ENCODE results near the gene TCOF1.

The TCOF1 gene

DNA sequence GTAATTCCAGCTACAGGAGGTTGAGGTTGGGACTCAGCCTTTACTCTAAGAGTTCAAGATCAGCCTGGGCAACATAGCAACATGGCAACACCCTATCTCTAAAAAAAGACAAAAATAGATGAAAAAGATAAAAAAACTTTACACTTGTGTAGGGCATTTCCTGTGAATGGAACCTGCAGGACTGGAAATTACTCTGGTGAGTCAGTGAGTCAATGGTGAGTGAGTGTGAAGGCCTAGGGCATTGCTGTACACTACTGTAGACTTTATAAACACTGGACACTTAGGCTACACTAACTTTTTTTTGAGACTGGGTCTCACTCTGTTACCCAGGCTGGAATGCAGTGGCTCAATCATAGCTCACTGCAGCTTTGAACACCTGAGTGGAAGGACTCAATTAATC, 35.3 kb upstream of the TCOF1 start:
- TF ChIP-seq, protein P1, sequence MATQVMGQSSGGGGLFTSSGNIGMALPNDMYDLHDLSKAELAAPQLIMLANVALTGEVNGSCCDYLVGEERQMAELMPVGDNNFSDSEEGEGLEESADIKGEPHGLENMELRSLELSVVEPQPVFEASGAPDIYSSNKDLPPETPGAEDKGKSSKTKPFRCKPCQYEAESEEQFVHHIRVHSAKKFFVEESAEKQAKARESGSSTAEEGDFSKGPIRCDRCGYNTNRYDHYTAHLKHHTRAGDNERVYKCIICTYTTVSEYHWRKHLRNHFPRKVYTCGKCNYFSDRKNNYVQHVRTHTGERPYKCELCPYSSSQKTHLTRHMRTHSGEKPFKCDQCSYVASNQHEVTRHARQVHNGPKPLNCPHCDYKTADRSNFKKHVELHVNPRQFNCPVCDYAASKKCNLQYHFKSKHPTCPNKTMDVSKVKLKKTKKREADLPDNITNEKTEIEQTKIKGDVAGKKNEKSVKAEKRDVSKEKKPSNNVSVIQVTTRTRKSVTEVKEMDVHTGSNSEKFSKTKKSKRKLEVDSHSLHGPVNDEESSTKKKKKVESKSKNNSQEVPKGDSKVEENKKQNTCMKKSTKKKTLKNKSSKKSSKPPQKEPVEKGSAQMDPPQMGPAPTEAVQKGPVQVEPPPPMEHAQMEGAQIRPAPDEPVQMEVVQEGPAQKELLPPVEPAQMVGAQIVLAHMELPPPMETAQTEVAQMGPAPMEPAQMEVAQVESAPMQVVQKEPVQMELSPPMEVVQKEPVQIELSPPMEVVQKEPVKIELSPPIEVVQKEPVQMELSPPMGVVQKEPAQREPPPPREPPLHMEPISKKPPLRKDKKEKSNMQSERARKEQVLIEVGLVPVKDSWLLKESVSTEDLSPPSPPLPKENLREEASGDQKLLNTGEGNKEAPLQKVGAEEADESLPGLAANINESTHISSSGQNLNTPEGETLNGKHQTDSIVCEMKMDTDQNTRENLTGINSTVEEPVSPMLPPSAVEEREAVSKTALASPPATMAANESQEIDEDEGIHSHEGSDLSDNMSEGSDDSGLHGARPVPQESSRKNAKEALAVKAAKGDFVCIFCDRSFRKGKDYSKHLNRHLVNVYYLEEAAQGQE (IDR thresholded peaks at IDR 0.05; ENCODE audit: insufficient replicate concordance, low read depth): no peak
- TF ChIP-seq GABPA (IDR thresholded peaks at IDR 0.05; ENCODE audit: low read depth): no peak
- no peak overlapping the region for H3K27ac ChIP-seq (replicated peaks)
- H3K27me3 ChIP-seq (ENCODE audit: insufficient read depth, poor library complexity, severe bottlenecking): no peaks in the 10 kb centered on the region
- no peak overlapping the region for H3K4me3 ChIP-seq (replicated peaks; ENCODE audit: insufficient read depth, low read length)
- no peak for DNase-seq (ENCODE audit: low read depth in 1 of 2, low spot score in 1 of 2)

DNA sequence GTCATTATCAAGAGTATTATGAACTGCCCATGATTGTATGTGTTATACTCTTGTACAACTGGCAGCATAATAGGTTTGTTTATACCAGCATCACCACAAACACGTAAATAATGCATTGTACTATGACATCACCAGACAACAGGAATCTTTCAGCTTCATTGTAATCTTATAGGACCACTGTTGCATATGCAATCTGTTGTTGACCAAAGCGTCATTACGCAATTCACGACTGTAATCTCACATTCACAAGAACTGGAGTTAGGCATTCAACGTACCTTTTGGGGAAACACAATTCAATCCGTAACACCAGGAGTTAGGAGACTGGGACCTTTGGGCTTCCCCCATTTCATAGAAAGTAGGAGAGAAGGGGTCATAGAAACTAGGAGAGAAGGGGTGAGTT, 34.4 kb upstream of the TCOF1 start:
- no peak overlapping the region for H3K27ac ChIP-seq (replicated peaks)
- H3K4me3 ChIP-seq (replicated peaks; ENCODE audit: insufficient read depth, low read length): no peak overlapping the region
- H3K27me3 ChIP-seq (ENCODE audit: insufficient read depth, poor library complexity, severe bottlenecking): no peaks in the 10 kb centered on the region
- TF ChIP-seq POLR2AphosphoS5 (IDR thresholded peaks at IDR 0.05; ENCODE audit: low read depth): no peak
- TF ChIP-seq GABPA (IDR thresholded peaks at IDR 0.05; ENCODE audit: low read depth): no peak
- TF ChIP-seq, protein P1 (IDR thresholded peaks at IDR 0.05; ENCODE audit: insufficient replicate concordance, low read depth): no peak
- no peak for TF ChIP-seq SPI1 (IDR thresholded peaks at IDR 0.05; ENCODE audit: borderline replicate concordance, low read depth)
- TF ChIP-seq, protein P2, sequence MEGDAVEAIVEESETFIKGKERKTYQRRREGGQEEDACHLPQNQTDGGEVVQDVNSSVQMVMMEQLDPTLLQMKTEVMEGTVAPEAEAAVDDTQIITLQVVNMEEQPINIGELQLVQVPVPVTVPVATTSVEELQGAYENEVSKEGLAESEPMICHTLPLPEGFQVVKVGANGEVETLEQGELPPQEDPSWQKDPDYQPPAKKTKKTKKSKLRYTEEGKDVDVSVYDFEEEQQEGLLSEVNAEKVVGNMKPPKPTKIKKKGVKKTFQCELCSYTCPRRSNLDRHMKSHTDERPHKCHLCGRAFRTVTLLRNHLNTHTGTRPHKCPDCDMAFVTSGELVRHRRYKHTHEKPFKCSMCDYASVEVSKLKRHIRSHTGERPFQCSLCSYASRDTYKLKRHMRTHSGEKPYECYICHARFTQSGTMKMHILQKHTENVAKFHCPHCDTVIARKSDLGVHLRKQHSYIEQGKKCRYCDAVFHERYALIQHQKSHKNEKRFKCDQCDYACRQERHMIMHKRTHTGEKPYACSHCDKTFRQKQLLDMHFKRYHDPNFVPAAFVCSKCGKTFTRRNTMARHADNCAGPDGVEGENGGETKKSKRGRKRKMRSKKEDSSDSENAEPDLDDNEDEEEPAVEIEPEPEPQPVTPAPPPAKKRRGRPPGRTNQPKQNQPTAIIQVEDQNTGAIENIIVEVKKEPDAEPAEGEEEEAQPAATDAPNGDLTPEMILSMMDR (IDR thresholded peaks at IDR 0.05; ENCODE audit: insufficient read depth, low read length): no peak
- DNase-seq (ENCODE audit: low read depth in 1 of 2, low spot score in 1 of 2): no peak

DNA sequence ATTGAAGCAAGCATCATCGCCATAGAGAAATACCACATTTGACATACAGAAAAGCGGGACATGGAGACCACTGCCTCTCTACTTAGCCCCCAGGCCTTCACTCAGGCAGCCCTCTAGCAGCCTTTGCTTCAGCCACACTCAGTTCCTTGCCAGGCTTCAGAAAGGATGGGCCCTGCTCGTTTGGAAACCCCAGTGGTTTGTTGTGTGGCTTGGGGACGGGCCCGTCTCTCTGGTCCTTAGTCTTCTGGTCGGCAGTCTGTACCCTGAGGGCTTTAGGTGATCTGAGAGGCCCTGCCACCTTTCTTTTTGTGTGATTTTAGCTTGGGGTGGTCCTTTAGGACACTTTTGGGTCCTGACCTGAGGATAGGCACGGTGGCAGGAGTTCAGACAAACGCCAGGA, 33.7 kb upstream of the TCOF1 start:
- no peak overlapping the region for H3K4me3 ChIP-seq (replicated peaks; ENCODE audit: insufficient read depth, low read length)
- no peaks in the 10 kb centered on the region for H3K27me3 ChIP-seq (ENCODE audit: insufficient read depth, poor library complexity, severe bottlenecking)
- no peak overlapping the region for H3K27ac ChIP-seq (replicated peaks)
- TF ChIP-seq, protein P2 (IDR thresholded peaks at IDR 0.05; ENCODE audit: insufficient read depth, low read length): no peak
- TF ChIP-seq, protein P1 (IDR thresholded peaks at IDR 0.05; ENCODE audit: insufficient replicate concordance, low read depth): no peak
- TF ChIP-seq POLR2AphosphoS5 (IDR thresholded peaks at IDR 0.05; ENCODE audit: low read depth) (no peak), GABPA (IDR thresholded peaks at IDR 0.05; ENCODE audit: low read depth) (no peak), SPI1 (IDR thresholded peaks at IDR 0.05; ENCODE audit: borderline replicate concordance, low read depth) (no peak)
- no peak for DNase-seq (ENCODE audit: low read depth in 1 of 2, low spot score in 1 of 2)

DNA sequence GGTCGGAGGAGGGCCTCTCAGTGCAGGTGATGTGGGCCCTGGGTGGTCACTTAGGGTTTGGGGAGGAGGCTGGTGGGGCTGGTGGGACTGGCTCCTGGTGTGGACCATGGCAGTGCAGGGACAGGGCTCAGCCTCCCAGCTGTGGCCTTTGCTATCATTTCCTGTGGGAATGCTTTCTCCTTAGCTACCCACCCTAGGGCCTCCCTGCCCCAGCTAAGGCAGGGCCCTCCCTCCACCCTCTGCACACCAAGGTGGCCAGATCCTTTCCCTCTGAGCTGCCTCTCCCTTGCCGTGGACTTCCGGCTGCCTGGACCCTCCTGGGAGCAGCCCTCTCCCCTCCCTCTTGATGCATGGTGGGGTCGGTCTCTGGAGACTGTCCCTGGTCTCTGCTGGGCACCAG, 32.1 kb upstream of the TCOF1 start:
- Histone ChIP-seq H3K27ac (replicated peaks) (no peak overlapping the region), H3K4me3 (replicated peaks; ENCODE audit: insufficient read depth, low read length) (no peak overlapping the region), H3K27me3 (ENCODE audit: insufficient read depth, poor library complexity, severe bottlenecking) (no peaks in the 10 kb centered on the region)
- no peak for DNase-seq (ENCODE audit: low read depth in 1 of 2, low spot score in 1 of 2)
- TF ChIP-seq SPI1 (IDR thresholded peaks at IDR 0.05; ENCODE audit: borderline replicate concordance, low read depth) (no peak), POLR2AphosphoS5 (IDR thresholded peaks at IDR 0.05; ENCODE audit: low read depth) (no peak), GABPA (IDR thresholded peaks at IDR 0.05; ENCODE audit: low read depth) (no peak)
- TF ChIP-seq, protein P2 (IDR thresholded peaks at IDR 0.05; ENCODE audit: insufficient read depth, low read length): no peak
- TF ChIP-seq, protein P1 (IDR thresholded peaks at IDR 0.05; ENCODE audit: insufficient replicate concordance, low read depth): no peak
